HepG2 (cell line): ENCODE results near the gene TRIM66. TPM values are rescaled to one million over a fixed set of nuclear protein-coding genes. Genes with fewer than 3 reads are reported as not detected.

Experiments used
- IRX3 ChIP-seq: sonication (generic); formaldehyde crosslinking; IDR thresholded peaks from 2 replicates; pipeline ENCODE4 v1.8.1; 2023; ENCODE audit warnings: mild to moderate bottlenecking, low read depth, missing genetic modification reagents, borderline replicate concordance
- KDM5B ChIP-seq: sonication (generic); formaldehyde crosslinking; IDR thresholded peaks from 2 replicates; pipeline ENCODE4 v1.4.0; 2020; ENCODE audit warnings: missing genetic modification reagents, mild to moderate bottlenecking, borderline replicate concordance
- KLF6 ChIP-seq: IDR thresholded peaks from 2 replicates; pipeline ENCODE4 v1.8.0; 2016; ENCODE audit warnings: missing biosample characterization, missing genetic modification reagents
- PHB2 ChIP-seq: fragments of 450-650 bp; IDR thresholded peaks from 2 replicates; pipeline ENCODE4 v1.6.1; 2018; ENCODE audit not compliant: partially characterized antibody
- TSC22D2 ChIP-seq: sonication (generic); formaldehyde crosslinking; IDR thresholded peaks from 2 replicates; pipeline ENCODE4 v1.5.1; 2020; ENCODE audit warnings: missing genetic modification reagents, mild to moderate bottlenecking, borderline replicate concordance
- ZNF724P ChIP-seq: sonication (generic); formaldehyde crosslinking; IDR thresholded peaks from 2 replicates; pipeline ENCODE4 v1.8.0; 2022; ENCODE audit warnings: missing genetic modification reagents, borderline replicate concordance
- ZNF746 ChIP-seq: sonication (generic); formaldehyde crosslinking; IDR thresholded peaks from 2 replicates; pipeline ENCODE4 v1.8.0; 2022; ENCODE audit warnings: mild to moderate bottlenecking, missing genetic modification reagents
- ZNF772 ChIP-seq: sonication (generic); formaldehyde crosslinking; IDR thresholded peaks from 2 replicates; pipeline ENCODE4 v1.5.0; 2020; ENCODE audit warnings: mild to moderate bottlenecking, missing genetic modification reagents
- polyA plus RNA-seq, 8 experiments: library from polyadenylated mRNA; depleted of rRNA in 3 of 8; stranded (reverse) in 7 of 8; unstranded in 1 of 8; fragments of >200 nt; fragmentation: Illumina TruSeq in 4 of 8; extraction: Trizol in 4 of 8; gene quantifications; 2 replicates each; pipeline versions ENCODE4 v1.2.1 to v1.2.3, GENCODE V29; 2011 to 2016; ENCODE audit warnings: low read depth in 4 of 8, missing spikeins in 1 of 8, mixed read lengths in 1 of 8; ENCODE audit not compliant: insufficient read depth in 1 of 8
- total RNA-seq, 5 experiments: library from RNA; depleted of rRNA; stranded (reverse); fragments of >200 nt; fragmentation: Illumina TruSeq; extraction: Trizol; gene quantifications; 2 replicates each; pipeline ENCODE4 v1.2.3, GENCODE V29; 2016; ENCODE audit warnings: low read depth in 1 of 5
- TF ChIP-seq, protein P1 (sequence below): sonication (generic); formaldehyde crosslinking; IDR thresholded peaks from 2 replicates; pipeline ENCODE4 v1.4.0; 2020; ENCODE audit warnings: mild to moderate bottlenecking, missing genetic modification reagents
- TF ChIP-seq, protein P2 (sequence below): sonication (generic); formaldehyde crosslinking; conservative IDR thresholded peaks from 2 replicates; pipeline ENCODE4 v1.8.0; 2022; ENCODE audit warnings: missing genetic modification reagents
- TF ChIP-seq, protein P3 (sequence below): sonication (generic); formaldehyde crosslinking; IDR thresholded peaks from 2 replicates; pipeline ENCODE4 v1.5.0; 2020; ENCODE audit warnings: mild to moderate bottlenecking, missing genetic modification reagents, moderate library complexity

Gene TRIM66
- total and polyA plus RNA-seq, 2 of the 13 experiments (the other 11 are each of a cell fraction or from before 2014, with no cell fraction given) = 4.9 to 6.1 TPM

DNA sequence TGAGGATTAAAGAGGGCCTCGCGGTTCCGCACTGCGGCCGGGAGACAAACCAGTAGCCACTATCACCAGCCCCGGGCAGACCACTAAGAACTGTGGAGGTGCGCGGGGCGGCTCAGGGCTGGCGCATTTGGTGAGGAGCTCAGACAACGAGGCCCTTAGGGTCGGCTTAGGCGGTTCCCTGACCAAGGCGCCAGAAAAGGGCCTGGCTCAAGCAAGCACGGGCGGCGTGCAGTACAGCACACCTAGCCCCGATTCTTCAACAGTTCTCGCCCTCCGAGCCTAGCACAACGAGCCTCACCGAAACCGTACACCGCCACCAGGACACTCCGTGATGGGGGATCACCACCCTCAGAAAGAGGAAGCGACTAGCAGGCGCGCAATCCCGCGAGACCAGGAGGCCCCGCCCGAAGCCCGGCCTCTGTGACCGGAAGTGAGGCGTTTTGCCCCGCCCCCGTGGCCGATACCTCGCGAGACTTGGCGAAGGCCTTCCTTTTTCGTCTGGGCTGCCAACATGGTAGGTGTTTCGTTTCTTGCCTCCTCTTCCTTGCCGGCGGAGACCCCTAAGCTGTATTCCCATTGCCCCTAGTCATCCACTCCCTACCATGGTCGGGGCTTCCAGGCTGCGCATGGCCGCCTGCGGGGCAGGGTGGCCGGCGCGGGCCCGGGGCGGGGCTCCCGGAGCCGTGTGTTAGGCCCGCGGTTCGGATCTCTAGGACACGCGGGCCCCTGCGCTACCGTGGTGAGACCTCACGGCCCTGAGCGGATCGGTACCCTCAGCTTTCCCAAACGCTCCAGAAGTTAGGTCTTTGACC is at the start of gene TRIM66, which contains the start of gene RPL27A (continued):
- TF ChIP-seq ZNF772 (CRISPR knock-in tag) = peak; percentile 91
- TF ChIP-seq, protein P1, sequence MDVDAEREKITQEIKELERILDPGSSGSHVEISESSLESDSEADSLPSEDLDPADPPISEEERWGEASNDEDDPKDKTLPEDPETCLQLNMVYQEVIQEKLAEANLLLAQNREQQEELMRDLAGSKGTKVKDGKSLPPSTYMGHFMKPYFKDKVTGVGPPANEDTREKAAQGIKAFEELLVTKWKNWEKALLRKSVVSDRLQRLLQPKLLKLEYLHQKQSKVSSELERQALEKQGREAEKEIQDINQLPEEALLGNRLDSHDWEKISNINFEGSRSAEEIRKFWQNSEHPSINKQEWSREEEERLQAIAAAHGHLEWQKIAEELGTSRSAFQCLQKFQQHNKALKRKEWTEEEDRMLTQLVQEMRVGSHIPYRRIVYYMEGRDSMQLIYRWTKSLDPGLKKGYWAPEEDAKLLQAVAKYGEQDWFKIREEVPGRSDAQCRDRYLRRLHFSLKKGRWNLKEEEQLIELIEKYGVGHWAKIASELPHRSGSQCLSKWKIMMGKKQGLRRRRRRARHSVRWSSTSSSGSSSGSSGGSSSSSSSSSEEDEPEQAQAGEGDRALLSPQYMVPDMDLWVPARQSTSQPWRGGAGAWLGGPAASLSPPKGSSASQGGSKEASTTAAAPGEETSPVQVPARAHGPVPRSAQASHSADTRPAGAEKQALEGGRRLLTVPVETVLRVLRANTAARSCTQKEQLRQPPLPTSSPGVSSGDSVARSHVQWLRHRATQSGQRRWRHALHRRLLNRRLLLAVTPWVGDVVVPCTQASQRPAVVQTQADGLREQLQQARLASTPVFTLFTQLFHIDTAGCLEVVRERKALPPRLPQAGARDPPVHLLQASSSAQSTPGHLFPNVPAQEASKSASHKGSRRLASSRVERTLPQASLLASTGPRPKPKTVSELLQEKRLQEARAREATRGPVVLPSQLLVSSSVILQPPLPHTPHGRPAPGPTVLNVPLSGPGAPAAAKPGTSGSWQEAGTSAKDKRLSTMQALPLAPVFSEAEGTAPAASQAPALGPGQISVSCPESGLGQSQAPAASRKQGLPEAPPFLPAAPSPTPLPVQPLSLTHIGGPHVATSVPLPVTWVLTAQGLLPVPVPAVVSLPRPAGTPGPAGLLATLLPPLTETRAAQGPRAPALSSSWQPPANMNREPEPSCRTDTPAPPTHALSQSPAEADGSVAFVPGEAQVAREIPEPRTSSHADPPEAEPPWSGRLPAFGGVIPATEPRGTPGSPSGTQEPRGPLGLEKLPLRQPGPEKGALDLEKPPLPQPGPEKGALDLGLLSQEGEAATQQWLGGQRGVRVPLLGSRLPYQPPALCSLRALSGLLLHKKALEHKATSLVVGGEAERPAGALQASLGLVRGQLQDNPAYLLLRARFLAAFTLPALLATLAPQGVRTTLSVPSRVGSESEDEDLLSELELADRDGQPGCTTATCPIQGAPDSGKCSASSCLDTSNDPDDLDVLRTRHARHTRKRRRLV (CRISPR knock-in tag) = peak; percentile 64; the same call in 1 of the 2 replicates
- 0 out of 2 replicates have a peak, but pooled peaks have one; percentile 31 for TF ChIP-seq IRX3 (CRISPR knock-in tag)
- TF ChIP-seq, protein P2, sequence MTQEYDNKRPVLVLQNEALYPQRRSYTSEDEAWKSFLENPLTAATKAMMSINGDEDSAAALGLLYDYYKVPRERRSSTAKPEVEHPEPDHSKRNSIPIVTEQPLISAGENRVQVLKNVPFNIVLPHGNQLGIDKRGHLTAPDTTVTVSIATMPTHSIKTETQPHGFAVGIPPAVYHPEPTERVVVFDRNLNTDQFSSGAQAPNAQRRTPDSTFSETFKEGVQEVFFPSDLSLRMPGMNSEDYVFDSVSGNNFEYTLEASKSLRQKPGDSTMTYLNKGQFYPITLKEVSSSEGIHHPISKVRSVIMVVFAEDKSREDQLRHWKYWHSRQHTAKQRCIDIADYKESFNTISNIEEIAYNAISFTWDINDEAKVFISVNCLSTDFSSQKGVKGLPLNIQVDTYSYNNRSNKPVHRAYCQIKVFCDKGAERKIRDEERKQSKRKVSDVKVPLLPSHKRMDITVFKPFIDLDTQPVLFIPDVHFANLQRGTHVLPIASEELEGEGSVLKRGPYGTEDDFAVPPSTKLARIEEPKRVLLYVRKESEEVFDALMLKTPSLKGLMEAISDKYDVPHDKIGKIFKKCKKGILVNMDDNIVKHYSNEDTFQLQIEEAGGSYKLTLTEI = no peak
- no peak; the same call in 1 of the 2 replicates for TF ChIP-seq ZNF724P
- no peak; the same call in 1 of the 2 replicates for TF ChIP-seq ZNF746 (CRISPR knock-in tag)
- TF ChIP-seq PHB2 = no peak
- TF ChIP-seq KLF6 (CRISPR knock-in tag) = peak; percentile 78
- TF ChIP-seq, protein P3, sequence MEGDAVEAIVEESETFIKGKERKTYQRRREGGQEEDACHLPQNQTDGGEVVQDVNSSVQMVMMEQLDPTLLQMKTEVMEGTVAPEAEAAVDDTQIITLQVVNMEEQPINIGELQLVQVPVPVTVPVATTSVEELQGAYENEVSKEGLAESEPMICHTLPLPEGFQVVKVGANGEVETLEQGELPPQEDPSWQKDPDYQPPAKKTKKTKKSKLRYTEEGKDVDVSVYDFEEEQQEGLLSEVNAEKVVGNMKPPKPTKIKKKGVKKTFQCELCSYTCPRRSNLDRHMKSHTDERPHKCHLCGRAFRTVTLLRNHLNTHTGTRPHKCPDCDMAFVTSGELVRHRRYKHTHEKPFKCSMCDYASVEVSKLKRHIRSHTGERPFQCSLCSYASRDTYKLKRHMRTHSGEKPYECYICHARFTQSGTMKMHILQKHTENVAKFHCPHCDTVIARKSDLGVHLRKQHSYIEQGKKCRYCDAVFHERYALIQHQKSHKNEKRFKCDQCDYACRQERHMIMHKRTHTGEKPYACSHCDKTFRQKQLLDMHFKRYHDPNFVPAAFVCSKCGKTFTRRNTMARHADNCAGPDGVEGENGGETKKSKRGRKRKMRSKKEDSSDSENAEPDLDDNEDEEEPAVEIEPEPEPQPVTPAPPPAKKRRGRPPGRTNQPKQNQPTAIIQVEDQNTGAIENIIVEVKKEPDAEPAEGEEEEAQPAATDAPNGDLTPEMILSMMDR = peak; percentile 26
- TF ChIP-seq TSC22D2 (CRISPR knock-in tag) = peak; percentile 32
- TF ChIP-seq KDM5B = peak; percentile 72; the same call in 1 of the 2 replicates
